ENCODE results near the gene SLIT3. TPM values are rescaled to one million over a fixed set of nuclear protein-coding genes. Genes with fewer than 3 reads are reported as not detected.

Gene SLIT3
- total RNA-seq, 4 donors from 2014 or later: 0.97 to 6.1 (median 3.4) TPM

GRCh38 chr5:168939887-168940544 is 360.9 kb downstream of the SLIT3 start:
- in situ Hi-C loops (cut with MboI; ENCODE audit: low sequenced_read_pairs in 4 of 4) (no loop called here), intact Hi-C loops (cut with DNase I; ENCODE audit: low total_unique reads) (no loop called here)
- DNase-seq (no peak), ATAC-seq (no peak)
- Histone ChIP-seq H3K36me3 (no peaks in the 10 kb centered on the region), H3K27me3 (no peaks in the 10 kb centered on the region), H3K4me3 (no peak overlapping the region), H3K4me1 (no peaks in the 10 kb centered on the region), H3K27ac (no peak overlapping the region), H3K9me3 (no peaks in the 10 kb centered on the region)
- no peak for TF ChIP-seq CTCF (IDR thresholded peaks at IDR 0.05 in 4 of 5, conservative IDR thresholded peaks at IDR 0.05 in 1 of 5)
- no peak for TF ChIP-seq POLR2A (IDR thresholded peaks at IDR 0.05)

- ATAC-seq (no peak), DNase-seq (no peak)
- Histone ChIP-seq H3K4me3 (no peak overlapping the region), H3K27ac (no peak overlapping the region), H3K36me3 (no peaks in the 10 kb centered on the region), H3K4me1 (no peaks in the 10 kb centered on the region), H3K9me3 (no peaks in the 10 kb centered on the region), H3K27me3 (no peaks in the 10 kb centered on the region)
- in situ Hi-C loops (cut with MboI; ENCODE audit: low sequenced_read_pairs in 4 of 4): no loop called here
- no peak for TF ChIP-seq POLR2A (IDR thresholded peaks at IDR 0.05)
- no peak for TF ChIP-seq CTCF (IDR thresholded peaks at IDR 0.05 in 4 of 5, conservative IDR thresholded peaks at IDR 0.05 in 1 of 5)
- intact Hi-C loops (cut with DNase I; ENCODE audit: low total_unique reads): no loop called here
These were observed 361.7 kb downstream of the SLIT3 start for GRCh38 chr5:168939156-168939800.

- H3K9me3 ChIP-seq: no peaks in the 10 kb centered on the region
- in situ Hi-C loops (cut with MboI; ENCODE audit: low sequenced_read_pairs in 4 of 4): no loop called here
- intact Hi-C loops (cut with DNase I; ENCODE audit: low total_unique reads): no loop called here
- no peaks in the 10 kb centered on the region for H3K27me3 ChIP-seq
- H3K4me1 ChIP-seq: peaks cover 0 to under 1% of the 10 kb centered on the region in 2 donors
- H3K27ac ChIP-seq: no peak overlapping the region
- ATAC-seq (no peak), DNase-seq (no peak)
- H3K4me3 ChIP-seq: no peak overlapping the region
- no peak for TF ChIP-seq POLR2A (IDR thresholded peaks at IDR 0.05)
- no peak for TF ChIP-seq CTCF (IDR thresholded peaks at IDR 0.05 in 4 of 5, conservative IDR thresholded peaks at IDR 0.05 in 1 of 5)
- H3K36me3 ChIP-seq: no peaks in the 10 kb centered on the region
These were observed 364.4 kb downstream of the SLIT3 start for GRCh38 chr5:168936511-168936910.

- peaks cover 0 to 4% of the 10 kb centered on the region in 2 donors for H3K4me1 ChIP-seq
- H3K9me3 ChIP-seq: no peaks in the 10 kb centered on the region
- H3K4me3 ChIP-seq: no peak overlapping the region
- no peak overlapping the region for H3K27ac ChIP-seq
- no peaks in the 10 kb centered on the region for H3K36me3 ChIP-seq
- in situ Hi-C loops (cut with MboI; ENCODE audit: low sequenced_read_pairs in 4 of 4) (no loop called here), intact Hi-C loops (cut with DNase I; ENCODE audit: low total_unique reads) (no loop called here)
- ATAC-seq (no peak), DNase-seq (no peak)
- TF ChIP-seq CTCF (IDR thresholded peaks at IDR 0.05 in 4 of 5, conservative IDR thresholded peaks at IDR 0.05 in 1 of 5) (no peak), POLR2A (IDR thresholded peaks at IDR 0.05) (no peak)
- H3K27me3 ChIP-seq: no peaks in the 10 kb centered on the region
These were observed 365.8 kb downstream of the SLIT3 start for GRCh38 chr5:168935183-168935582.

Measured in gastrocnemius medialis (tissue), 4 donors.